A549 (cell line): ENCODE results near the gene CCDC34. TPM values are rescaled to one million over a fixed set of nuclear protein-coding genes. Genes with fewer than 3 reads are reported as not detected.
A peak's percentile ranks its signal among the peaks of the same experiment; 100 is the strongest.

ENCODE experiments used
- ATAC-seq, 2 experiments: fragments of 200-7000 bp in 1 of 2; fragments of >200 bp in 1 of 2; cut with Nextera tagmentation in 1 of 2; cut with Tn5 transposase in 1 of 2; 3 replicates each; pipeline versions ENCODE4 v1.8.0 to v1.9.1; 2018 to 2020; ENCODE audit warnings: mild to moderate bottlenecking in 1 of 2, moderate library complexity in 1 of 2
- CTCF ChIA-PET: fragments of 300-600 bp; sonication (Branson Sonifier 250); formaldehyde crosslinking; extraction: SDS; loops from one replicate; lab custom pipeline; 2021; ENCODE audit warnings: antibody characterized with exemption, inconsistent platforms; lab: Yijun Ruan, JAX
- POLR2A ChIA-PET: fragments of 350-600 bp; formaldehyde crosslinking; extraction: SDS; loops from one replicate; lab custom pipeline; 2021; ENCODE audit warnings: antibody characterized with exemption, inconsistent platforms; lab: Yijun Ruan, JAX
- DNase-seq, 2 experiments: peaks; one replicate each; pipeline versions ENCODE4 v3.0.0 to v3.0.0-alpha.2; 2011 to 2016; ENCODE audit warnings: low read depth in 1 of 2, low spot score in 1 of 2
- FAIRE-seq: peaks from 2 replicates; lab custom pipeline; 2011; peaks lifted over from hg19 to GRCh38; lab: Jason Lieb, UNC
- H3K27ac ChIP-seq, 2 experiments: fragments of >200 bp; sonication (Bioruptor Twin); formaldehyde crosslinking; 3 replicates each; pipeline ENCODE4 v1.5.1; 2016 to 2017
- H3K4me1 ChIP-seq: fragments of >200 bp; sonication (Bioruptor Twin); formaldehyde crosslinking; 3 replicates; pipeline ENCODE4 v1.6.1; 2016
- H3K4me2 ChIP-seq: fragments of >200 bp; sonication (Bioruptor Twin); formaldehyde crosslinking; 3 replicates; pipeline ENCODE4 v1.6.1; 2016
- H3K4me3 ChIP-seq: fragments of >200 bp; sonication (Bioruptor Twin); formaldehyde crosslinking; 3 replicates; pipeline ENCODE4 v1.5.1; 2016
- H3K9me3 ChIP-seq: fragments of >200 bp; sonication (Bioruptor Twin); formaldehyde crosslinking; 3 replicates; pipeline ENCODE4 v1.6.1; 2016
- BHLHE40 ChIP-seq: IDR thresholded peaks from 2 replicates; pipeline ENCODE4 v1.6.1; 2012; ENCODE audit warnings: low read depth, low read length, inconsistent platforms
- CBX2 ChIP-seq: fragments of 200-600 bp; sonication (generic); IDR thresholded peaks from 2 replicates; pipeline ENCODE4 v1.6.1; 2016; ENCODE audit warnings: low read depth, mild to moderate bottlenecking, borderline replicate concordance
- CBX8 ChIP-seq: fragments of 200-600 bp; sonication (generic); IDR thresholded peaks from 2 replicates; pipeline ENCODE4 v1.6.1; 2016
- ESRRA ChIP-seq: fragments of 150-350 bp; IDR thresholded peaks from 2 replicates; pipeline ENCODE4 v1.6.1; 2014; ENCODE audit warnings: mild to moderate bottlenecking, low read length, borderline replicate concordance
- FOSL2 ChIP-seq, 2 experiments: fragments of 450-650 bp in 1 of 2; fragments of >200 bp in 1 of 2; sonication (Bioruptor Twin) in 1 of 2; formaldehyde crosslinking; IDR thresholded peaks; 2 replicates each; pipeline versions ENCODE4 v1.5.0 to v1.6.1; 2016 to 2020; ENCODE audit warnings: mild to moderate bottlenecking in 1 of 2, moderate library complexity in 1 of 2
- FOXS1 ChIP-seq: fragments of 250-450 bp; sonication (Bioruptor Pico); IDR thresholded peaks from 2 replicates; pipeline ENCODE4 v1.5.0; 2020; ENCODE audit warnings: mild to moderate bottlenecking, moderate library complexity
- GATA3 ChIP-seq: IDR thresholded peaks from 2 replicates; pipeline ENCODE4 v1.6.1; 2012; ENCODE audit warnings: borderline replicate concordance
- HES2 ChIP-seq: fragments of >200 bp; sonication (Bioruptor Twin); formaldehyde crosslinking; IDR thresholded peaks from 2 replicates; pipeline ENCODE4 v1.6.1; 2016
- HEYL ChIP-seq: fragments of 250-450 bp; sonication (Bioruptor Pico); IDR thresholded peaks from 2 replicates; pipeline ENCODE4 v1.8.0; 2021; ENCODE audit warnings: mild to moderate bottlenecking, moderate library complexity
- HOXA7 ChIP-seq: fragments of 250-450 bp; sonication (Bioruptor Pico); IDR thresholded peaks from 2 replicates; pipeline ENCODE4 v1.5.0; 2020; ENCODE audit warnings: mild to moderate bottlenecking, moderate library complexity
- JUN ChIP-seq, 2 experiments: fragments of >200 bp; sonication (Bioruptor Twin); formaldehyde crosslinking; IDR thresholded peaks; 2 replicates in 1 of 2; 3 replicates in 1 of 2; pipeline ENCODE4 v1.6.1; 2016 to 2017
- JUNB ChIP-seq: fragments of >200 bp; sonication (Bioruptor Twin); formaldehyde crosslinking; IDR thresholded peaks from 2 replicates; pipeline ENCODE4 v1.6.1; 2016
- KDM5A ChIP-seq: fragments of 200-600 bp; sonication (generic); IDR thresholded peaks from 2 replicates; pipeline ENCODE4 v1.6.1; 2016; ENCODE audit warnings: antibody characterized with exemption, mild to moderate bottlenecking
- NPAS2 ChIP-seq: fragments of 250-450 bp; sonication (Bioruptor Pico); IDR thresholded peaks from 2 replicates; pipeline ENCODE4 v1.8.0; 2022; ENCODE audit warnings: mild to moderate bottlenecking, moderate library complexity, borderline replicate concordance
- NR3C1 ChIP-seq: fragments of >200 bp; sonication (Bioruptor Twin); formaldehyde crosslinking; IDR thresholded peaks from 3 replicates; pipeline ENCODE4 v1.6.1; 2017
- POLR2A ChIP-seq: IDR thresholded peaks from 2 replicates; pipeline ENCODE4 v1.6.1; 2012; ENCODE audit warnings: mild to moderate bottlenecking, low read length
- POLR2AphosphoS2 ChIP-seq: conservative IDR thresholded peaks from 2 replicates; pipeline ENCODE4 v1.6.1; 2012; ENCODE audit warnings: low read length, improper control_type of control experiment, inconsistent platforms
- SREBF2 ChIP-seq: fragments of 450-650 bp; IDR thresholded peaks from 2 replicates; pipeline ENCODE4 v1.6.1; 2014; ENCODE audit warnings: mild to moderate bottlenecking, moderate library complexity
- TP53 ChIP-seq: fragments of 250-450 bp; sonication (Bioruptor Pico); IDR thresholded peaks from 2 replicates; pipeline ENCODE4 v1.5.0; 2021; ENCODE audit warnings: mild to moderate bottlenecking, moderate library complexity
- USF2 ChIP-seq: fragments of 450-650 bp; IDR thresholded peaks from 2 replicates; pipeline ENCODE4 v1.6.1; 2014; ENCODE audit warnings: antibody characterized with exemption
- ZFP36 ChIP-seq: fragments of 450-650 bp; IDR thresholded peaks from 2 replicates; pipeline ENCODE4 v1.6.1; 2014; ENCODE audit warnings: borderline replicate concordance; ENCODE audit not compliant: partially characterized antibody
- WGBS: methylation state at CpG from one replicate; pipeline ENCODE4 v1.1.6; 2017; ENCODE audit errors: missing lambda C conversion rate; 5-methylcytosine and 5-hydroxymethylcytosine counted together
- polyA plus RNA-seq, 4 experiments: library from polyadenylated mRNA; depleted of rRNA in 3 of 4; stranded (reverse); fragments of >200 nt; fragmentation: RNase III in 1 of 4; extraction: RNeasy Plus Mini Kit Qiagen cat#74134 plus additional on column Dnase treatment in 1 of 4; gene quantifications; 2 replicates in 3 of 4; 3 replicates in 1 of 4; pipeline ENCODE4 v1.2.3, GENCODE V29; 2011 to 2017
- TF ChIP-seq, protein P1 (sequence below): IDR thresholded peaks from 2 replicates; pipeline ENCODE4 v1.6.1; 2012

CCDC34 gene
- polyA plus RNA-seq, 2 of the 4 experiments (the other 2 are of a cell fraction): 32.0 to 35.9 TPM

DNA sequence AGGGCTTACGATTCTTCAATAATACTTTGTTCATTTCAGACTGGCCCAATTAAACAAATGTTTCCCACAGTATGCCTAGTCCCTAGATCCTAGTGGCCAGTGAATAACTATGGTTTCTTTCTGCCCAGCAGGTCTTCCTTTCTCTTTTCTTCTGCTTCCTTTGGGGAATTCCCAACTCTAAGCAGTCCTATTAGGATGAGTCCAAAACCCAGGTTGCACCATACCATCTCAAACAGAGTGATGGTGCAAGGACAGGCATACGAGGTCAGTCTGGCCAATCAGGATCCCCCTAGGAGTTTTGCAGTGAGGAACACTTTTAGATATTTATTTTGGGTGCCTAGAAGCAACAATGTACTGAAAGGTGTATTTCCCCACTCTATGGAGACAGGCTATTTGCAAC, 41.4 kb upstream of the CCDC34 start:
- POLR2A ChIA-PET: no interaction called here

DNA sequence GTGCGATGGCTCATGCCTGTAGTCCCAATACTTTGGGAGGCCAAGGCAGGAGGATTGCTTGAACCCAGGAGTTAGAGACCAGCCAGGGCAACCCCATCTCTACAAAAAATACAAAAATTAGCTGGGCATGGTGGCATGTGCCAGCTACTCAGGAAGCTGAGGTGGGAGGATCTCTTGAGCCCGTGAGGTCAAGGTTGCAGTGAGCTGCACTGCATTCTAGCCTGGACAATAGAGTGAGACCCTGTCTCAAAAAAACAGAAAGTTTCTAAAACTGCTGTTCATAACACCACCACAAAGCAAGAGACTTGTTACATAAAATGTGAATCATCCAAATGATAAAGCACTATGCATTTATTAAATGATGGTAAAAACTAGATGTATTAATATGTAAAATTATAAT, 40.2 kb upstream of the CCDC34 start:
- ChIA-PET CTCF (interaction anchor here (0.8 to 1.7 kb wide), 3 partner anchors 12 to 220 kb away, joined by 3 to 7 read pairs (median 4); no protein-coding TSS in a partner anchor), POLR2A (interaction anchor here (0.5 kb wide), 1 partner anchor 58 kb away, joined by 3 read pairs; no protein-coding TSS in a partner anchor)
- FAIRE-seq (no peak), DNase-seq (no peak), ATAC-seq (no peak)
- Histone ChIP-seq H3K4me3 (no peak overlapping the region), H3K9me3 (no peaks in the 10 kb centered on the region), H3K4me1 (peaks cover 85% of the 10 kb centered on the region), H3K27ac (peak overlapping the region; percentile 90 to 96), H3K4me2 (peak overlapping the region; percentile 76)
- WGBS: 90% methylated on average over 2 of the region's 2 CpGs
- no peak for TF ChIP-seq CBX2
- no peak for TF ChIP-seq ESRRA
- TF ChIP-seq ZFP36: no peak
- no peak for TF ChIP-seq FOSL2 (IDR thresholded peaks at IDR 0.05)
- TF ChIP-seq FOSL2 (CRISPR knock-in tag; IDR thresholded peaks at IDR 0.05): no peak
- TF ChIP-seq NPAS2 (CRISPR knock-in tag): no peak
- no peak for TF ChIP-seq USF2
- no peak for TF ChIP-seq SREBF2
- no peak for TF ChIP-seq HES2
- no peak for TF ChIP-seq NR3C1

More for the DNA sequence above, 41.4 kb upstream of the CCDC34 start:
- DNase-seq: no peak
- Histone ChIP-seq H3K4me1 (peaks cover 85% of the 10 kb centered on the region), H3K27ac (peak overlapping the region; percentile 36 to 69; a peak in 5 of 6 replicates), H3K4me3 (no peak overlapping the region), H3K4me2 (no peak overlapping the region), H3K9me3 (no peaks in the 10 kb centered on the region)
- TF ChIP-seq HES2 (no peak), BHLHE40 (no peak), JUNB (no peak), HOXA7 (CRISPR knock-in tag) (no peak), USF2 (no peak), HEYL (no peak), KDM5A (no peak), CBX8 (no peak), GATA3 (no peak), POLR2AphosphoS2 (no peak), CBX2 (no peak), TP53 (CRISPR knock-in tag) (no peak), NPAS2 (CRISPR knock-in tag) (no peak), POLR2A (no peak), JUN (IDR thresholded peaks at IDR 0.05) (no peak), FOXS1 (CRISPR knock-in tag) (no peak)
- TF ChIP-seq, protein P1, sequence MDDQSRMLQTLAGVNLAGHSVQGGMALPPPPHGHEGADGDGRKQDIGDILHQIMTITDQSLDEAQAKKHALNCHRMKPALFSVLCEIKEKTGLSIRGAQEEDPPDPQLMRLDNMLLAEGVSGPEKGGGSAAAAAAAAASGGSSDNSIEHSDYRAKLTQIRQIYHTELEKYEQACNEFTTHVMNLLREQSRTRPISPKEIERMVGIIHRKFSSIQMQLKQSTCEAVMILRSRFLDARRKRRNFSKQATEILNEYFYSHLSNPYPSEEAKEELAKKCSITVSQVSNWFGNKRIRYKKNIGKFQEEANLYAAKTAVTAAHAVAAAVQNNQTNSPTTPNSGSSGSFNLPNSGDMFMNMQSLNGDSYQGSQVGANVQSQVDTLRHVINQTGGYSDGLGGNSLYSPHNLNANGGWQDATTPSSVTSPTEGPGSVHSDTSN: no peak
- FAIRE-seq: no peak
- 57% methylated on average over 2 of the region's 2 CpGs for WGBS
- no peak for ATAC-seq
- CTCF ChIA-PET: interaction anchor here (1.0 to 1.7 kb wide), 3 partner anchors 9 to 21 kb away, joined by 4 to 7 read pairs (median 6); no protein-coding TSS in a partner anchor
